ENCODE results near the gene DONSON. TPM values are rescaled to one million over a fixed set of nuclear protein-coding genes. Genes with fewer than 3 reads are reported as not detected.
"Not testable (repeated sequence)": the region's sequence is repeated elsewhere in the genome, so short reads cannot be mapped to it uniquely, and the experiment has no call there.

DONSON gene
- total RNA-seq, 1 experiment from 2014 or later = 25.6 TPM

DNA sequence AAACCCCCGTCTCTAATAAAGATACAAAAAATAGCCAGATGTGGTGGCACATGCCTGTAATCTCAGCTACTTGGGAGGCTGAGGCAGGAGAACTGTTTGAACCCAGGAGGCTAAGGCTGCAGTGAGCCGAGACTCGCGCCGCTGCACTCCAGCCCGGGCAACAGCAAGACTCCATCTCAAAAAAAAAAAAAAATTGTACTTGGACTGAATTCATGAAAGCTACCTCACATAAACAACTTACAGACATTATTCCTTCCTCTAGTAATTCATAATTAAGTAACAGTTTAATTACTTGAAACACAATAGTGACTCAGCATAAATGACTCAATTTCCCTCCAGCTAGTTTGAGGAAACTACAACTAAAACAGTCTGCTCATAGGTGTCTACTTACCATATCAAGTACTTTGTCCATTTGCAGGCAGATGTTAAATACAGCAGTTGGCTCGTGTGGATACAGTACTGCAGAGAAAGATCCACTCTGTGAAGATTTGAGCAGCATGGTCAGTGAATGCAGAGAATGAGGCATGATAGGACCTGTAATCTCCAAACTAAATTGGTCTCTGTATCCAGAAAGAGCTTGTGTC is 9.4 kb downstream of the DONSON start:
- intact Hi-C loops (cut with micrococcal nuclease; ENCODE audit: unreplicated experiment) = no loop called here
- no peak for TF ChIP-seq CTCF (conservative IDR thresholded peaks at IDR 0.05)
- no peak for TF ChIP-seq EZH2 (IDR thresholded peaks at IDR 0.05; ENCODE audit: low read depth)
- Histone ChIP-seq H3K27me3 (ENCODE audit: insufficient read depth, low read depth) (no peaks in the 10 kb centered on the region), H3K9me2 (ENCODE audit: insufficient read depth) (no peaks in the 10 kb centered on the region), H3K79me2 (ENCODE audit: low read depth) (no peaks in the 10 kb centered on the region), H2AFZ (no peak overlapping the region), H3K36me3 (ENCODE audit: low read depth) (no peaks in the 10 kb centered on the region), H3K27ac (peak overlapping the region; percentile 60), H3K9me3 (ENCODE audit: insufficient read depth, low read depth) (no peaks in the 10 kb centered on the region), H3K4me1 (replicated peaks; ENCODE audit: insufficient read depth) (0 out of 2 replicates have a peak, but pooled peaks cover 5% of the 10 kb centered on the region), H3K4me3 (no peak overlapping the region), H3F3A (ENCODE audit: insufficient read depth, low read depth) (peaks cover 32% of the 10 kb centered on the region; the same call in 1 of the 2 replicates), H4K20me1 (ENCODE audit: insufficient read depth) (no peaks in the 10 kb centered on the region; the same call in 1 of the 2 replicates), H3K4me2 (no peak overlapping the region)
- BruUV-seq (replicated peaks) = no TSS peak
- POLR2A ChIA-PET (ENCODE audit: unreplicated experiment) = no interaction called here
- CTCF ChIA-PET = no interaction called here
- DNase-seq = no peak

DNA sequence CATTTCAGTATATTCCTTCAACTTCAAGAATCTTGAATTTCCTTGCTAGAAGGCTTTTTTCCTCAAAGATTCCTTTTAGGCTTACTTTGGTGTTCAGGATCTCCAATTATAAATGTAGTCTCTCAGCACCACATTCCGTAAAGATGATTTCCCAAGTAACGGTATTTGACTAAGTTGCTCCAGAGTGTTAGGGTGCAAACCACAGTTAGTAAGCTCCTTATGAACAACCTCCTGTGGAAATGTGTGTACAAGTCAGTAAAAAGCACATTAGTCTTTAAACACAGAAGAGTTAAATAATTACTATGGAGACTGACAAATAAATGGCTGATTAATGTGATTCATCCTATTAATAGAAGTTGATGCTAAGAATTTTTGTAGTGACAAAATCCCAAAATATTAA is 10.3 kb downstream of the DONSON start:
- Histone ChIP-seq H3K4me2 (no peak overlapping the region), H3K27ac (peak overlapping the region; percentile 60), H2AFZ (no peak overlapping the region), H3K27me3 (ENCODE audit: insufficient read depth, low read depth) (no peaks in the 10 kb centered on the region), H3K4me1 (replicated peaks; ENCODE audit: insufficient read depth) (0 out of 2 replicates have a peak, but pooled peaks cover 5% of the 10 kb centered on the region), H3K9me3 (ENCODE audit: insufficient read depth, low read depth) (no peaks in the 10 kb centered on the region), H4K20me1 (ENCODE audit: insufficient read depth) (no peaks in the 10 kb centered on the region; the same call in 1 of the 2 replicates), H3K36me3 (ENCODE audit: low read depth) (no peaks in the 10 kb centered on the region), H3K4me3 (no peak overlapping the region), H3K79me2 (ENCODE audit: low read depth) (no peaks in the 10 kb centered on the region), H3K9me2 (ENCODE audit: insufficient read depth) (no peaks in the 10 kb centered on the region), H3F3A (ENCODE audit: insufficient read depth, low read depth) (peaks cover 34% of the 10 kb centered on the region; the same call in 1 of the 2 replicates)
- no peak for TF ChIP-seq CTCF (conservative IDR thresholded peaks at IDR 0.05)
- TF ChIP-seq EZH2 (IDR thresholded peaks at IDR 0.05; ENCODE audit: low read depth) = no peak
- intact Hi-C loops (cut with micrococcal nuclease; ENCODE audit: unreplicated experiment) = no loop called here
- CTCF ChIA-PET = no interaction called here
- POLR2A ChIA-PET (ENCODE audit: unreplicated experiment) = no interaction called here
- DNase-seq = no peak
- BruUV-seq (replicated peaks) = no TSS peak

DNA sequence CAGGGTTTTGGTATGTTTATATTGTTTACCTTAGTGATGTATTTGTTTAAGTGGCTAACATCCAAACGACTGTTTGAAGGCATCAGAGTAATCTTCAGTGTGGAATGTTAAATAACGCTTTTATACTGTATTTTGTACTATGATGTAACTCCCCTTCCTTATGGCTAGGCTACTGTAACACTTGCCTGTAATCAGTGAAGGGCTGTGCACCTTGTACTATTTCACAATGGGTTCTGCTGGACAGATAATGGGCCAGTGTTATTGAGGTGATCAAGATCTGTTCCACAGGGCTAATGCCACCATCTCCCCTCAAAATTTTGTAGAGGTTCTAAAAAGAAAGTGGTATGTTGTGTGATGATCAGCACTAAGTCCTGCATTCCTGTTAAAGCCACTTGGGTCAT is 11.7 kb downstream of the DONSON start:
- intact Hi-C loops (cut with micrococcal nuclease; ENCODE audit: unreplicated experiment); H3K9me2 ChIP-seq (ENCODE audit: insufficient read depth); H3K4me3 ChIP-seq; BruUV-seq (replicated peaks); H4K20me1 ChIP-seq (ENCODE audit: insufficient read depth); H3K79me2 ChIP-seq (ENCODE audit: low read depth); POLR2A ChIA-PET (ENCODE audit: unreplicated experiment); H3K27me3 ChIP-seq (ENCODE audit: insufficient read depth, low read depth); H2AFZ ChIP-seq; DNase-seq; H3K4me2 ChIP-seq; H3K9me3 ChIP-seq (ENCODE audit: insufficient read depth, low read depth); H3K27ac ChIP-seq; H3K4me1 ChIP-seq (replicated peaks; ENCODE audit: insufficient read depth): not testable (repeated sequence)
- peaks cover 10% of the 10 kb centered on the region for H3K36me3 ChIP-seq (ENCODE audit: low read depth)
- CTCF ChIA-PET = interaction anchor here (0.7 kb wide), 1 partner anchor 823 kb away, joined by 3 read pairs; no protein-coding TSS in a partner anchor
- H3F3A ChIP-seq (ENCODE audit: insufficient read depth, low read depth) = peaks cover 39% of the 10 kb centered on the region; the same call in 1 of the 2 replicates

DNA sequence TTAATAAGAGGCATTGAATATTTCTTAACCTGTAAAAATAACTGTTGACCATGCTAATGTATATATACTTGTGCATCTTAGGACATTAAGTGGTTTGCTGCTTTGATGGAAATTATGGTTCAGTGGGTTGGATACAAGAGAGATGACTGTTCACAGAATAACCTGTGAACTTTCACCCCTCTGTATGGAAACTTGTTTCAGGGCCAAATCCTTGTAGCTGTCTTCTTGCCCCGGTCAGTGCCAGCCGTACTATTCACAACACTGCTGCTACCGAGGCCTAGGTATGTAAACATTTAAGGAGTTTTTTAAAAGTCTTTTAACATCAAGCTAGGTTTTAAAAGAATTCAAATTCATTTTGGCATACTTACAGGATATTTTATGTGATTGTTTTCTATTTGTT is 16.1 kb downstream of the DONSON start:
- peaks cover 20% of the 10 kb centered on the region; the same call in 1 of the 2 replicates for H3F3A ChIP-seq (ENCODE audit: insufficient read depth, low read depth)
- H3K27ac ChIP-seq = no peak overlapping the region
- no peak for DNase-seq
- no peak overlapping the region for H3K4me3 ChIP-seq
- intact Hi-C loops (cut with micrococcal nuclease; ENCODE audit: unreplicated experiment) = no loop called here
- BruUV-seq (replicated peaks) = no TSS peak
- POLR2A ChIA-PET (ENCODE audit: unreplicated experiment) = no interaction called here
- H3K79me2 ChIP-seq (ENCODE audit: low read depth) = no peaks in the 10 kb centered on the region
- peaks cover 11% of the 10 kb centered on the region for H4K20me1 ChIP-seq (ENCODE audit: insufficient read depth)
- CTCF ChIA-PET = interaction anchor here (0.7 kb wide), 1 partner anchor 11 kb away, joined by 6 read pairs; no protein-coding TSS in a partner anchor
- TF ChIP-seq EZH2 (IDR thresholded peaks at IDR 0.05; ENCODE audit: low read depth) = no peak
- TF ChIP-seq CTCF (conservative IDR thresholded peaks at IDR 0.05) = no peak
- no peaks in the 10 kb centered on the region for H3K4me1 ChIP-seq (replicated peaks; ENCODE audit: insufficient read depth)
- no peaks in the 10 kb centered on the region for H3K9me2 ChIP-seq (ENCODE audit: insufficient read depth)
- H3K27me3 ChIP-seq (ENCODE audit: insufficient read depth, low read depth) = no peaks in the 10 kb centered on the region
- no peaks in the 10 kb centered on the region for H3K9me3 ChIP-seq (ENCODE audit: insufficient read depth, low read depth)
- peaks cover 16% of the 10 kb centered on the region for H3K36me3 ChIP-seq (ENCODE audit: low read depth)
- no peak overlapping the region for H2AFZ ChIP-seq
- H3K4me2 ChIP-seq = no peak overlapping the region
